ENCODE results near the gene IFNL1.

GRCh38 chr19:39324242-39324842 is 28.1 kb downstream of the IFNL1 start:
- no peak for TF ChIP-seq POLR2A (IDR thresholded peaks at IDR 0.05; ENCODE audit: low read length)
- TF ChIP-seq GATA1 (IDR thresholded peaks at IDR 0.05; ENCODE audit: low read depth, low read length): no peak
